Breast epithelium (tissue), 3 donors: ENCODE results near the gene SCN2A.

Experiments
- POLR2A ChIP-seq: fragments of 450-650 bp; IDR thresholded peaks from one replicate; pipeline ENCODE4 v1.6.1; 2016; ENCODE audit warnings: antibody characterized with exemption, mild to moderate bottlenecking, moderate library complexity
- TF ChIP-seq, protein P1 (sequence below), 3 donors: fragments of 450-650 bp; IDR thresholded peaks; one replicate each; pipeline ENCODE4 v1.5.1; 2016 to 2017; ENCODE audit warnings: antibody characterized with exemption in 3 of 3, mild to moderate bottlenecking in 3 of 3, moderate library complexity in 3 of 3

- TF ChIP-seq, protein P1, sequence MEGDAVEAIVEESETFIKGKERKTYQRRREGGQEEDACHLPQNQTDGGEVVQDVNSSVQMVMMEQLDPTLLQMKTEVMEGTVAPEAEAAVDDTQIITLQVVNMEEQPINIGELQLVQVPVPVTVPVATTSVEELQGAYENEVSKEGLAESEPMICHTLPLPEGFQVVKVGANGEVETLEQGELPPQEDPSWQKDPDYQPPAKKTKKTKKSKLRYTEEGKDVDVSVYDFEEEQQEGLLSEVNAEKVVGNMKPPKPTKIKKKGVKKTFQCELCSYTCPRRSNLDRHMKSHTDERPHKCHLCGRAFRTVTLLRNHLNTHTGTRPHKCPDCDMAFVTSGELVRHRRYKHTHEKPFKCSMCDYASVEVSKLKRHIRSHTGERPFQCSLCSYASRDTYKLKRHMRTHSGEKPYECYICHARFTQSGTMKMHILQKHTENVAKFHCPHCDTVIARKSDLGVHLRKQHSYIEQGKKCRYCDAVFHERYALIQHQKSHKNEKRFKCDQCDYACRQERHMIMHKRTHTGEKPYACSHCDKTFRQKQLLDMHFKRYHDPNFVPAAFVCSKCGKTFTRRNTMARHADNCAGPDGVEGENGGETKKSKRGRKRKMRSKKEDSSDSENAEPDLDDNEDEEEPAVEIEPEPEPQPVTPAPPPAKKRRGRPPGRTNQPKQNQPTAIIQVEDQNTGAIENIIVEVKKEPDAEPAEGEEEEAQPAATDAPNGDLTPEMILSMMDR (IDR thresholded peaks at IDR 0.05) = no peak
- no peak for TF ChIP-seq POLR2A
Measured at GRCh38 chr2:165373278-165374010, 134.2 kb downstream of the SCN2A start.
